ENCODE results near the gene RAB31.

Gene RAB31

DNA sequence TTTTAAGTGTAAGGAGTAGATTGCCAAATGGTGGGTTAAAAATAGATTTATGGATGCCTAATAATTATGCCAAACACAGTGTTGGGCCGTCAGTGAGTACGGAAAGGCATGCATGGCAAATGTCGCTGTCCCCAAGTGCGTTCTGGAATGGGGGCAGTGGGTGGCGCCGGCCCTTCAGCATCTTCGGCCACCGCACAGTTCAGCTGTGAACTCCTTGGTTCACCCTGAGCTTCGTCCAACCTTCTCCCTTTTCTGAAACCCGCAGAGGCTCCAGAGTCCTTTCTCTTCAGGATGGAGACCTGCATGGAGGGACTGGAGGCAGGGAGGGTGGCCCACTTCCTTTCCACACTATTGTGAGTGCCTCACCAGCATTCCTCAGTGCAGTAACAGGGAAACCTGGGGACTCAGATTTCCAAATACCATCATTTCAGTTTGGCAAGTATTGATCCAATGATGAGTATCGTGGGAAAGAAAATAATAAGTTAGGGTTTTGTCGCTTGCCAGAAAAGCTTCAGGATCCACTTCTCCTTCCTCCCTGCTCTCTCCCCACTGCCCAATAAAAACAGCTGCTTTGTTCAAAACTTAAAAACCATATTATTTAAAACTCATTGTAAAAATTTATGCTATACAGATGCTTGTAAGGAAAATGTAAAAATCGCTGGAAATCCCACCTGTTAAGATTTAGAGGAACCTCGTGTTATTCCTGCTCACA lies 103.0 kb downstream of the RAB31 start (continued):
- TF ChIP-seq ZNF518A (tag by site-specific recombination; conservative IDR thresholded peaks at IDR 0.05; ENCODE audit: low read depth) (no peak), ZBTB11 (tag by site-specific recombination; conservative IDR thresholded peaks at IDR 0.05; ENCODE audit: low read depth) (no peak), ZBTB8A (tag by site-specific recombination; IDR thresholded peaks at IDR 0.05) (no peak)
- TF ChIP-seq, protein P1, sequence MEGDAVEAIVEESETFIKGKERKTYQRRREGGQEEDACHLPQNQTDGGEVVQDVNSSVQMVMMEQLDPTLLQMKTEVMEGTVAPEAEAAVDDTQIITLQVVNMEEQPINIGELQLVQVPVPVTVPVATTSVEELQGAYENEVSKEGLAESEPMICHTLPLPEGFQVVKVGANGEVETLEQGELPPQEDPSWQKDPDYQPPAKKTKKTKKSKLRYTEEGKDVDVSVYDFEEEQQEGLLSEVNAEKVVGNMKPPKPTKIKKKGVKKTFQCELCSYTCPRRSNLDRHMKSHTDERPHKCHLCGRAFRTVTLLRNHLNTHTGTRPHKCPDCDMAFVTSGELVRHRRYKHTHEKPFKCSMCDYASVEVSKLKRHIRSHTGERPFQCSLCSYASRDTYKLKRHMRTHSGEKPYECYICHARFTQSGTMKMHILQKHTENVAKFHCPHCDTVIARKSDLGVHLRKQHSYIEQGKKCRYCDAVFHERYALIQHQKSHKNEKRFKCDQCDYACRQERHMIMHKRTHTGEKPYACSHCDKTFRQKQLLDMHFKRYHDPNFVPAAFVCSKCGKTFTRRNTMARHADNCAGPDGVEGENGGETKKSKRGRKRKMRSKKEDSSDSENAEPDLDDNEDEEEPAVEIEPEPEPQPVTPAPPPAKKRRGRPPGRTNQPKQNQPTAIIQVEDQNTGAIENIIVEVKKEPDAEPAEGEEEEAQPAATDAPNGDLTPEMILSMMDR (tag by site-specific recombination; IDR thresholded peaks at IDR 0.05) = no peak

- ChIA-PET CTCF (no interaction called here), POLR2A (no interaction called here)
- Histone ChIP-seq H3K9me3 (ENCODE audit: control insufficient read depth, insufficient read depth, low read depth, low read length) (no peaks in the 10 kb centered on the region), H3K4me3 (ENCODE audit: low read depth, low read length) (no peak overlapping the region), H3K27ac (ENCODE audit: extremely low read depth, low read depth, low read length) (no peak overlapping the region), H3K36me3 (ENCODE audit: control insufficient read depth in 2 of 2, insufficient read depth in 1 of 2, low read length in 2 of 2) (peaks cover 0 to 16% of the 10 kb centered on the region in 2 experiments; a peak in 1 of 3 replicates), H3K4me1 (ENCODE audit: control insufficient read depth, insufficient read depth, low read length) (peaks cover 9% of the 10 kb centered on the region; the same call in 1 of the 2 replicates)
- TF ChIP-seq ZNF76 (tag by site-specific recombination; IDR thresholded peaks at IDR 0.05; ENCODE audit: borderline replicate concordance, low read depth) (no peak), HOXD13 (CRISPR knock-in tag; IDR thresholded peaks at IDR 0.05; ENCODE audit: borderline replicate concordance) (no peak), ZBTB17 (tag by site-specific recombination; IDR thresholded peaks at IDR 0.05) (no peak)
Observed at GRCh38 chr18:9811978-9812377, 103.9 kb downstream of the RAB31 start.

GRCh38 chr18:9814431-9814830 lies 106.3 kb downstream of the RAB31 start:
- Histone ChIP-seq H3K9me3 (ENCODE audit: control insufficient read depth, insufficient read depth, low read depth, low read length) (no peaks in the 10 kb centered on the region), H3K4me3 (ENCODE audit: low read depth, low read length) (no peak overlapping the region), H3K27ac (ENCODE audit: extremely low read depth, low read depth, low read length) (no peak overlapping the region), H3K36me3 (ENCODE audit: control insufficient read depth in 2 of 2, insufficient read depth in 1 of 2, low read length in 2 of 2) (peaks cover 0 to 29% of the 10 kb centered on the region in 2 experiments; a peak in 2 of 3 replicates), H3K4me1 (ENCODE audit: control insufficient read depth, insufficient read depth, low read length) (peaks cover 4% of the 10 kb centered on the region; the same call in 1 of the 2 replicates)
- POLR2A ChIA-PET = no interaction called here
- CTCF ChIA-PET = no interaction called here
- no peak for TF ChIP-seq ZNF394 (tag by site-specific recombination; IDR thresholded peaks at IDR 0.05; ENCODE audit: borderline replicate concordance)
- peak; percentile 48; the same call in 1 of the 2 replicates for TF ChIP-seq PRDM6 (tag by site-specific recombination; IDR thresholded peaks at IDR 0.05)
